NAMALWA (cell line): Measurements from ENCODE around the gene ASTN2.

Experiments
- DNase-seq: peaks from one replicate; pipeline ENCODE4 v3.0.0-alpha.2; 2015; ENCODE audit warnings: low spot score

Gene ASTN2, protein sequence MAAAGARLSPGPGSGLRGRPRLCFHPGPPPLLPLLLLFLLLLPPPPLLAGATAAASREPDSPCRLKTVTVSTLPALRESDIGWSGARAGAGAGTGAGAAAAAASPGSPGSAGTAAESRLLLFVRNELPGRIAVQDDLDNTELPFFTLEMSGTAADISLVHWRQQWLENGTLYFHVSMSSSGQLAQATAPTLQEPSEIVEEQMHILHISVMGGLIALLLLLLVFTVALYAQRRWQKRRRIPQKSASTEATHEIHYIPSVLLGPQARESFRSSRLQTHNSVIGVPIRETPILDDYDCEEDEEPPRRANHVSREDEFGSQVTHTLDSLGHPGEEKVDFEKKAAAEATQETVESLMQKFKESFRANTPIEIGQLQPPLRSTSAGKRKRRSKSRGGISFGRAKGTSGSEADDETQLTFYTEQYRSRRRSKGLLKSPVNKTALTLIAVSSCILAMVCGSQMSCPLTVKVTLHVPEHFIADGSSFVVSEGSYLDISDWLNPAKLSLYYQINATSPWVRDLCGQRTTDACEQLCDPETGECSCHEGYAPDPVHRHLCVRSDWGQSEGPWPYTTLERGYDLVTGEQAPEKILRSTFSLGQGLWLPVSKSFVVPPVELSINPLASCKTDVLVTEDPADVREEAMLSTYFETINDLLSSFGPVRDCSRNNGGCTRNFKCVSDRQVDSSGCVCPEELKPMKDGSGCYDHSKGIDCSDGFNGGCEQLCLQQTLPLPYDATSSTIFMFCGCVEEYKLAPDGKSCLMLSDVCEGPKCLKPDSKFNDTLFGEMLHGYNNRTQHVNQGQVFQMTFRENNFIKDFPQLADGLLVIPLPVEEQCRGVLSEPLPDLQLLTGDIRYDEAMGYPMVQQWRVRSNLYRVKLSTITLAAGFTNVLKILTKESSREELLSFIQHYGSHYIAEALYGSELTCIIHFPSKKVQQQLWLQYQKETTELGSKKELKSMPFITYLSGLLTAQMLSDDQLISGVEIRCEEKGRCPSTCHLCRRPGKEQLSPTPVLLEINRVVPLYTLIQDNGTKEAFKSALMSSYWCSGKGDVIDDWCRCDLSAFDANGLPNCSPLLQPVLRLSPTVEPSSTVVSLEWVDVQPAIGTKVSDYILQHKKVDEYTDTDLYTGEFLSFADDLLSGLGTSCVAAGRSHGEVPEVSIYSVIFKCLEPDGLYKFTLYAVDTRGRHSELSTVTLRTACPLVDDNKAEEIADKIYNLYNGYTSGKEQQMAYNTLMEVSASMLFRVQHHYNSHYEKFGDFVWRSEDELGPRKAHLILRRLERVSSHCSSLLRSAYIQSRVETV (N-terminal part only)

DNA sequence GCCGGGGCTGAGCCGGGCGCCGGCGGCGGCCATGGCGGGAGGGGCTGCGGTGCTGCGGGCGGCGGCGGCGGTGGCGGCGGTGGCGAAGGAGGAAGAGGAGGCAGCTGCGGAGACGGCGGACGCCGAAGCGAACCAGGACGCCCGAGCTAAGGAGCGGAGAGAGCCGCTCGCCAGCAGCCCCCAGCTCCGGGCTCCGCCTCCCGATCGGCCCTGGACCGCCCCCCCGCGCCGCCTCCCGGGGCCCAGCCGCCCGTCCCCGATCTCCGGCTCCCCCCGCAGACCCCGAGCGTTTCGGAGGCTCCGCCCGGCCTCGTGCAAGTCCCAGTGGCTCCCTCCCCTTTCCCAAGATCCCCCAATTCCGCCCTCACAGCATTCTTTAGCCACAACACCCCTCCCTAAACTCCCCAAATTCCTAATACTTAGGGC lies at the start of gene ASTN2:
Gene ASTN2, minus strand, starts transcription at position 152 of the 426 bp plus-strand sequence. Its CDS starts 119 bp downstream, at position 33.
- no peak for DNase-seq

DNA sequence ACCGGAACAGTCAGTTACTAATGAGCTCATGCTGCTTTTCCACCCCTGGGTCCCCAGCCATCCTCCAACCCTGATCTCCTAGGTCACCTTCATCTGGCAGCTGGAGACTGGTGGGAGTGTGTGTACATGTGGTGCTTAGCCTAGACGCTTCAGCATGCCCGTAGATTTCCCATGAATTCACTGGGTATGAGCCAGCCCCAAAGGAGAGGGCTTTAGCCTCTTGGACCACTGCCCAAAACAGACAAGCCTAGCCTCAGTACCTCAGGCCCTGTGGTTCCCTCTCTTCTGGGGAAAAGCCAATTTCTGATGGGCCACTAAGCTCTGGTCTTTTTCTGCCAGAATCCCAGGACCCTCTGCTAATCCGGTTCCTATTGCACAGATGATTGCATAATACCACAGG lies 48.0 kb upstream of the ASTN2 start:
- DNase-seq: no peak

DNA sequence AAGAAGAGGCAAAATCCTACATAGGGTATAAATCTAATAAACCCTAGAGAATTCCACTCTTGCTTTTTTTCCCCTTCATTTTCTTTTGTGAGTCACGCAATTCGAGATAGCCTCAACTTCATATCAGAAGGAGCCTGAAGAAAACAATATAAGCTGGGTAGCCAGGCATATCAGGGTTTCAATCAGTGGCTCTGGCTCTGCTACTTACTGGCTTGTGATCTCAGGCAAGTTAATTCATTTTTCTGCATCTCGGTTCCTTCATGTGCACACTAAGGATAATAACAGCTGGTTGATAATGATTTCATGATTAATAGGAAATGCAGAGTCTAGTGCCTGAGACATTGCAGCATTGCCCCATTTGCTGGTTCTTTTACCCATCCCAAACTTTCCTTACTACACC lies 46.5 kb upstream of the ASTN2 start:
- no peak for DNase-seq

DNA sequence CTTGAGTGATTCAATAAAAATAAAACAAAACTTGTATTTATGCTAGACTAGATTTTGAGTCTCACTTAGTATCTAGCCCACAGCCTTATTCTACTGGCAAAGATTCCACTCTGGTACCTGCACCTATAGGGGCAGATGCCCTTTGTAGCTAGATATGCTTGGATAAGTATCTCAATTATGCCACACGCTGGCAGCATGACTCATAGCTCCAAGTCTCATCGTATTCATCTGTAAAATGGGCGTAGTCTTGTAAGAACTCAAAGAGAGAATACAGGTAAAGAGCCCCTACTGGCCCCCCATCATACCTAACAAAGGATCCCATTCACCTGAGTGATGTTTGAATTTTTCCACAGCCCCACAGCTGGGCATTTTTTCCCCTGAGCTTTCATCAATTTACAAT lies 45.9 kb upstream of the ASTN2 start:
- DNase-seq: no peak

DNA sequence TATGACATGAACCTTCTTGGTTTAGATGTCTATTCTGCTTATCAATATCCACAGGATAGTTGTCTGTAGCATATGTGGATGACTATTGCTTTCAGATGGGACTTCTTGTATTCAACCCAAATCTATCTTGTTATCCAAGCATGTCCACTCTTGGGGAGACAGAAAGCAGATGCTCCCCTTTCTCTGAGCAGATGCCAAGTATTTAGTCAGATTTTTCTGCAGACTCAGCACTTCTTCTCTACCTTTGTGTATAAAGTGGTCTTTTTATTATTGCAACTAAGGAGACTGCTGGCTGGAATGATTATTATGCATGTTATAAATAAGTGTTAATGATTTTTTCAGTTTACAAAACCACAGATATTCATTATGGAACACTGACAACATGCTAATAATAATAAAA lies 45.1 kb upstream of the ASTN2 start:
- DNase-seq: no peak

DNA sequence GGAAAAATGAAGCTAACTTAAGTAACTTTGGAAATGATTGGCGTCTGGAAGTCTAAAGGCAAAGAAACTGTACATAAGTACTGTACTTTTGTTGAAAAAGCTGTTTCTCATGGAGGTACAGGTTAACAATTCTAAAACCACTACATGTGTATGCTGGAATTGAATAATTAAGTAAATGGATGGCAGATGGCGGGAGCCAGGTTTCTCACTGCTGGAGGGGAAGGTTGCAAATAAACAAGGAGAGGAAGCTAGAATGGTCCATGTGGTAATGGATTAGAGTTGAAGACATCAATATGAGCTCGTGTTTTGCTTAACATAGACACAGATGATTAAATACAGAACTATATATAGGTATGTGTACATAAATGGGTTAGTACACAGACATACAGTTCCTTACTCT lies 43.2 kb upstream of the ASTN2 start:
- DNase-seq: no peak

DNA sequence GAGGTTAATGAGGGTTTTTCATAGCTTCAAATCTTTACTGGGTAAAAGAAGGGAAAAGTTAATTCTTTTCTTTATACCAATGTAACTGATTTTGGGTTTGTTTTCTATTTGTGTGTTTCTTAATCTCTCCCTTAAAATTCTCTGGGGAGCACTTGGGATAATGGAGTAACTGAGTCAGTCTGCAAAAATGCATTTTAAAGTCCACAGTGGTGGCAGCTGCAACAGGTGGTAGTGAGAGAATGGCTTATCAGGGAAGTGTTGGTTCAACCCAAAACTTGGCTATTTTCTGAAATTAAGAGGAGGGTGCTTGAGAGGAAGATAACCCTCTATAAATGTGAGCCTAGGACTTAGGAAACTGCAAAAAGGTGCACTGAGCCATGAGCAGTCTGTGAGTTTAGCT lies 39.9 kb upstream of the ASTN2 start:
- DNase-seq: no peak

DNA sequence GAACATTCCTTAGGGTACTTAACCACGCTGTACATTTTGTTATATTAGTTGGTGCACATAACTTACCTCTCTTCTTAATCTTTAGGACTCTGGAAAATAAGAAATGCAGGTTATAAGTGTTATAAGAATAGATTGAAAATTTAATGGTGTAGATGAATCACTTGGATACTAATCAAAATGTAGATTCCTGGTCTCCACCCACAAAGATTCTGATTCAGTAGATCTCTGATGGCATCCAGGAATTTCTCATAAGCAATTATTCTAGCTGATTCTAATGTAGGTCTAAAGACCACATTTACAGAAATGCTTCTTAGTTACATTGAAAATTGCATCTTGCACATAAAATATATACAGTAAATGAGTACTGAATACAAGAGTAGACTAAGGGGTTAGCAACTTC lies 38.9 kb upstream of the ASTN2 start:
- no peak for DNase-seq

DNA sequence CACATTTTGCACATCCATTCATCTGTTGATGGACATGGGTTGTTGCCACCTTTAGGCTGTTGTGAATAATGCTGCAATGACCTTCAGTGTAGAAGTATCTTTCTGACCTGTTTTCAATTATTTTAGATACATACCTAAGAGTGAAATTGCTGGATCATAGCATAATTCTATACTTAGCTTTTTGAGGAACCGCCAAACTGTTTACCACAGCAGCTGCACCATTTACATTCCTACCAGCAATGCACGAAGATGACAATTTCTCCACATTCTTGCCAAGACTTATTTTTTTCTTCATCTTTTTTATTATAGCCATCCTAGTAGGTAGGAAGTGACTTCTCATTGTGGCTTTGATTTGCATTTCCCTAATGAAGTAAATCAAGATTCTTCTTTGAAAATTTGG lies 36.5 kb upstream of the ASTN2 start:
- DNase-seq: no peak

DNA sequence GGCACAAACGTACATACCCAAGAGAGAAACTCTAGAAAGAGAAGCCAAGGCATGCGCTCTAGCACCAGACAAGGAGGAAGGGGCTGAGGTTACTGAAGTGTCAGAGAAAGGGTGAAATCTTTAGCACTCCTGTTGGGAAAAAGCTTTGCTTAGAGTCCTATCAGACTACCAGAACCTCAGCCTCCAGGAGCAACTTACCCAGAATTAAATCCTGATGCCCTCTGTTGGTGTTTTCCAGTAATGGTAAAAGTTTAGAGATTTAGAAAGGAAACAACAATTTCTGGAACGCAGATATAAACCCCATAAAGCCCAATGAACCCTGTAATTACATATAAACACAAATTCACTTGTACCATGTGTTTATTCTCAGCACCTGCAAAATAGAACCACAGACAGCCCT lies 33.2 kb upstream of the ASTN2 start:
- peak; percentile 3 for DNase-seq

DNA sequence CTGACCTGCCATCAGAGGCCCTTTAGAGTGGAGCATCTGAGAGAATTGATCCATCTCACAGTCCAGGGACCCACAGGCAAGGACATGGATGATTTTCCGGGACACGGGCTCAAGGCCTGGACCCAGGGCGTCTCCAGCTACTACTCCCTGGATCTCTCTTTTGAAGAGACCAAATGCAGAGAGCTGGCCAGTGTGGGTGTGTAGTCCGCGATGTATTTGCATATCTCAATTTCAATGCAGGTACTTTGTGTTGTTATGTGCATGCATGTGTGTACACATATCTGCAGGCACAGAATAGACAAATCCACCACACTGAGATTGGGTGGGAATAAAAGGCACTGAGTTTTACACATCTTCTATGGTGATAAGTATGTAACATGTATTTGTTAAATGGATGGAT lies 30.8 kb upstream of the ASTN2 start:
- no peak for DNase-seq

DNA sequence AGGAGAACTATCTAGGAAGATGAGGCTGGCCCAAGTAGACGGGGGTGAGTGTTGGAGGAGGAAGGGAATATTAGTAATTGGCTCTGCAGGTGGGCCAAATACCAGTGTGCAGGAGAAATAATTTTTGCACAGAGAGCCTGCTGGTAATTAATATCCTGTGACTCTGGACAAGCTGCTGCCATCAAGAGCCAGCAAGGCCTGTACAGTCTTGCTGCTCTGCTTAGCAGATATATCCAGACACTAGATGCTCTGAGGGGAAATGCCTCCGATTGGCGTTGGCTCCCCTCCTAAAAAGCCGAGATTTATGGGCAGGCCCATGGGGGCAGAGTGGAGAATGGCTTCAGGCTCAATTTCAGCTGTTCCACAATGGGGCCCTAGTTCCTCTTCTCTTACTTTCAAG lies 29.6 kb upstream of the ASTN2 start:
- no peak for DNase-seq

DNA sequence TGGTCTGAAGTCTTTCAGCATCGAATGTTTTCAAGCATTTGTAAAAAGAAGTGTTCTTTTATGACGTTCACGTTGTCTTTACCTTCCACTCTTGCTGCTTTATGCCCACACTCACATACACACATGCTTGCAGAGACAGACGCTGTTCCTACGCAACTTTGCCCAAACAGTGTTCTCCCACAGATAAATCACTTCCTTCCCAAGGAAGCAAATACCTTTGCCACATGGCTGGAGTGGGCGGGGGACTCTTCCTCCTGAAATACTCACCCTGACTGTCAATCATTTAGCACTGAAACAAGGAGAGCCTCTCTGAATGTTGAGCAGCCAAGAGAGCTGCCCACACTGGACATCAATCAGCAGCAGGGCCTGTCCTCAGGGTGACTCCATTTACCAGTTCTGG lies 22.4 kb upstream of the ASTN2 start:
- no peak for DNase-seq

DNA sequence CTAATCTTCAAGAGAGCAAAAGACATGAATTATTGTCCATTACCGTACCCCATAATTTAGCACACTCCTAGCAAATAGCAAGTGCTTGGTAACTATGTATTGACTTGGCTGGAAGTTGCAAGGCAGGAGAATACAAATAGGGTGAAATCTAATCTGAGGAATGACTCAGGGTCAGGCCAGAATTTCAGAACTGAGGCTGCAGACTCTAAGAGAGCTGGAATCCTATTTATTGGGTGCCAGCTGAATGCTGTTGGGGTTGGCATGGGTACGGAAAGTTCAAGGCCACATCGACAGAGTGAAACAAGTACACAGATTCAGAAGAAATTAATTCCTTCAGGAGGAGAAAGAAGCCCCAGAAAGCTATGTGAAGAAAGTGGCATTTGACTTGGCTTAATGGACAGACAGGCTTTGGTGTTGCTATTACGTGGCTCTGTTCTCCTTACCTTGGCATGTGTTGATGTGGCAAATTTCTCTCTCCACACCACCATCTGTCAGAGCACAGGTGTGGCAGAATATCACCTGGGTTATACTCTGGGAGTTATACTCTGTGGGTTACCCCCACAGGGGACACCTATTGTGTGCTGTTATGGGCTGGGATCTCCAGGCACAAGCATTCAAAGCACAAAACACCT lies 20.9 kb upstream of the ASTN2 start:
- no peak for DNase-seq

DNA sequence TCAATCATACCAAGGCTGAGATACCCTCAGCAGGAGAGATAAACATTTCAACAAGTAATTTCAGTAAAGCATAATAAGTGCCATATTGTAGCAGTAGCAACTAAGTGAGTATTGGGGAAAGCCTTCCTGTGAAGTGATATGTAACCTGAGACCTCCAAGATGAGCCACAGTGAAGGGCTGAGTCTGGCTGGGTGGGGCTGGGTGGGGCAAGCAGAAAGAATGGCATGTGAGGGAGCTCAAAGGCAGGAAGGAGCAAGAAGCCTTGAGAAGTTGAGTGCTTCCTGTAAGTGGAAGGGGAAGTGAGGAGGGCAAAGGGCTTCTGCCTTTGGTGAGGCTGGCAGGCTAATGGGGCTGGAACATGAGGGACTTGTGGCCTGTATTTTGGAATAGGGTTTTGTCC lies 19.7 kb upstream of the ASTN2 start:
- DNase-seq: no peak

DNA sequence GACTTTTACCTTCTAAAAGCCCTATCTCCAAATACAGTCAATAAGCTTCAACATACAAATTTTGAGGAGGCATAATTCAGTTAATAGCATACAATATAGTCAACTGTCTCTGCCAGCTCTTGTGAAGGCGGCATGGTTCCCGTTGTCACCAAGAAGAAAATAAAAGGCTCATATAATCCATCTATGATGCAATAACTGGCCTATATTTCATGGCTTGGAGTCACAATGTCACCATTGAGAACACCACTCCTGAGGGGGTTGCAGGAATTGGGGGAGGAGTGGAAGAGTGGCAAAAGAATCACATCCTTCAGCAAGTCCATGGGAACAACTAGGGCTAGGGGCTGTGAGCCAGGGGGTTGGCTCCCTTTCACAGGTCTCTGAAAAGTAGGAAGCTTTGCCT lies 16.0 kb upstream of the ASTN2 start:
- no peak for DNase-seq

DNA sequence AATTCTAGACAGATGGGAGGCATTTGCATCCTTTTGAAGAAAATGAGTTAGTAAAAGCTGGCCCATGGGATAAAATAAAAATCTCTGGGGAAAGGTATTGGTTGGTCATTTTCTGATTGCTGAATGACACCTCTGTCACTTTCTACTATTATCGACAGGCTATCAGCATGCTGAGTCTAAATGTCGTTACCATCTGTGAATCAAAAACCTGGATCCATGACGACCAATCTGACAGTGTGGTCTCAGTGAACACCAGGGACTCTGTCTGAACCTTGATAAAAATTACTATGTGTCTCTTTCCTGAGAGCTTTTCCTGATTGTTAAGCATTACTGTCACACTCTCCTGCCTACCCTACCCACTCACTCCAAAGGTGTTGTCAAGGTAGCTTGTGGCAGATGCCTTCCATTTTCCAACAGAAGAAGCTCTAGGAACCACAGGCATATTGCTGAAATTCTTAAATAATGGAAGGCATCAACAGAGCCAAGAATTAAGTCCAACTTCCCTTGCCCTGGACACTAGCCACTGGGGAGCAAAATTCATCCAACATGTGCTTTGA lies 12.6 kb upstream of the ASTN2 start:
- DNase-seq: no peak

DNA sequence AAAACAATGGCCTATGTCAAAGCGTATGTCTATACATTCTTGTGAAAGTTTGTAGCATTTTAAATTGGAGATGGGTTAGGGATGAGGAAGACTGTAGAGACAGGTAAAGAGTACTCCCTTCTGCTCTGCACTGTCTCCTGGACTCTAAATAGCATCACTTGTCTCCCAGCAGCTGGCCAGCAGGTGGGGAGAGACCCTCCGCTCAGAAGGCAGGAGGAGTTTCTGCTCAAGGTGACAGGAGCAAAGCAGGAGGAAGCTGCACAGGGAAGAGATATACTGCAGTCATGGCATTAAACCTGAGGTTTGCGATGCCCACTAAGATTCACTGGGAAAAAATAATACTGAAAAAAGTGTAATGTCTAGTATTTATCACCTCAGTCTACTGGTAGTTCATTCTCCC lies 10.7 kb upstream of the ASTN2 start:
- DNase-seq: no peak

DNA sequence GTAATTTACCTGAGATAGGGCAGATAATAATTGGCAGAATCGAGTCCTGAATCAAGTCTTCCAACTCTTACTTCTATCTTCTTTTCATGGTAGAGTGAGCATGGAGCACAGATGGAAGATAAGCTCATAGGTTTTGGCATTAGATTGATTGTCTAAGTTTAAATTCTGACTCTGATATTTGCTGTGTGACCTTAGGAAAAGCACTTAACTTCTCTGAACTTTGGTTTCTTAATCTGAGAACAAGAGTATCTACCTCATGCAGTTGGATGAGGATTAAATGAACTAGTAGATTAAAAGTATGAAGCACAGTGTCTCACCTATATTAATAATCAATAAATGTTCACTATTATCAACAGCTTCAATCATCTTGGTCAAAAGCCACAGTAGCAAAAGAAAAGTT lies 9.4 kb upstream of the ASTN2 start:
- no peak for DNase-seq

DNA sequence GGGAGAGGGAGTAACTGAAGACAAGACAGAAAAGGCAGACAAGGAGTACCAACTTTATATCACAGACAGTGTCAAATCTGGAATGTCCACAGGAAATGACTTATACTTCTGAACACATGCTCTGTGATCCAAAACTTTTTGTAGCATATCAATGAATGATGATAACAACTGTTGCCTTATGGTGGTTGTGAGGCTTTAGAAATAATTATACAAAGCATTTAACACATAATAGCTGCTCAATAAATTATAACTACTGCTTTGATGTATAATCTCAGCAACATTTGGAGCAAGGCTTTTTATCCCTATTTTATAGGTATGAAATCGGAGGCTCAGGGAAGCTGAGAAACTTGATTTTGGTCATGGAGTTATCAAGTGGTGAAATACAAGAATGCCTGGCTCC lies 3.3 kb upstream of the ASTN2 start:
- no peak for DNase-seq

DNA sequence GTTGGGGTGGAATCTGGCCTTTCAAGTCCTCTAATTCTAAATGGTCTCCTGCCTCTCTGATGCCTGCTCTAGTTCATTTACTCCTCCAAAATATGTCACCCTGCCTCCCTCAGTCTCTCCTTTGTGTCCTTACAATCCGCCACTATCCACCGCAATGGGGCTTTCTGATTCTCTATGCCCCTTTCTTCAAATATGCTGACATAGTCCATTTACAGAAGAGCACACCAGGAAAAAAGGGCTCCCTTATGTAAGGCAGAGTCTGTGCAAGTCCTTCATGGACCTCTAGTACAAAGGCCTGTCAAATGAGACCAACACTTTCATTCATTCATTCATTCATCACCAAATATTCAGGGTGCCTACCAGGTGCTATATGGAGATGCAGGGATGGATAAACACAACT lies 2.0 kb upstream of the ASTN2 start:
- DNase-seq: no peak
